Suprapubic skin (tissue), 4 donors: ENCODE measurements around the gene SORCS2. TPM values are rescaled to one million over a fixed set of nuclear protein-coding genes. Genes with fewer than 3 reads are reported as not detected.

Experiments used
- DNase-seq, 2 donors: peaks; one replicate each; pipeline ENCODE4 v3.0.0-alpha.2; 2019; ENCODE audit warnings: low spot score in 2 of 2
- H3K27ac ChIP-seq: fragments of 200-600 bp; sonication (generic); one replicate; pipeline ENCODE4 v1.5.1; 2019
- H3K27me3 ChIP-seq: fragments of 200-600 bp; sonication (generic); one replicate; pipeline ENCODE4 v1.5.1; 2019
- H3K36me3 ChIP-seq: fragments of 200-600 bp; sonication (generic); one replicate; pipeline ENCODE4 v1.5.1; 2019
- H3K4me1 ChIP-seq: fragments of 200-600 bp; sonication (generic); one replicate; pipeline ENCODE4 v1.5.1; 2019
- H3K4me3 ChIP-seq: fragments of 200-600 bp; sonication (generic); one replicate; pipeline ENCODE4 v1.5.1; 2019; ENCODE audit warnings: mild to moderate bottlenecking
- H3K9me3 ChIP-seq: fragments of 200-600 bp; sonication (generic); one replicate; pipeline ENCODE4 v1.5.1; 2019
- EP300 ChIP-seq: sonication (generic); formaldehyde crosslinking; IDR thresholded peaks from one replicate; pipeline ENCODE4 v1.6.1; 2017; ENCODE audit warnings: antibody characterized with exemption
- POLR2A ChIP-seq, 2 donors: fragments of 450-650 bp; IDR thresholded peaks; one replicate each; pipeline ENCODE4 v1.6.1; 2017; ENCODE audit warnings: antibody characterized with exemption in 2 of 2, mild to moderate bottlenecking in 2 of 2, moderate library complexity in 2 of 2
- POLR2AphosphoS5 ChIP-seq, 3 donors: sonication (generic); formaldehyde crosslinking; IDR thresholded peaks; one replicate each; pipeline ENCODE4 v1.6.1; 2017; ENCODE audit warnings: antibody characterized with exemption in 3 of 3
- WGBS: methylation state at CpG from one replicate; pipeline ENCODE4 v1.1.5; 2018; 5-methylcytosine and 5-hydroxymethylcytosine counted together
- total RNA-seq, 4 donors: library from RNA; depleted of rRNA; stranded (reverse); fragments of >200 nt; gene quantifications; one replicate each; pipeline ENCODE4 v1.1.0, GENCODE V29; 2016
- TF ChIP-seq, protein P1 (sequence below), 2 donors: fragments of 200-600 bp in 1 of 2; fragments of 450-650 bp in 1 of 2; sonication (generic) in 1 of 2; IDR thresholded peaks; one replicate each; pipeline ENCODE4 v1.5.1; 2016 to 2019; ENCODE audit warnings: antibody characterized with exemption in 2 of 2, mild to moderate bottlenecking in 1 of 2, moderate library complexity in 1 of 2

The SORCS2 gene
- total RNA-seq, 4 donors from 2014 or later = 0.94 to 4.6 (median 1.3) TPM

DNA sequence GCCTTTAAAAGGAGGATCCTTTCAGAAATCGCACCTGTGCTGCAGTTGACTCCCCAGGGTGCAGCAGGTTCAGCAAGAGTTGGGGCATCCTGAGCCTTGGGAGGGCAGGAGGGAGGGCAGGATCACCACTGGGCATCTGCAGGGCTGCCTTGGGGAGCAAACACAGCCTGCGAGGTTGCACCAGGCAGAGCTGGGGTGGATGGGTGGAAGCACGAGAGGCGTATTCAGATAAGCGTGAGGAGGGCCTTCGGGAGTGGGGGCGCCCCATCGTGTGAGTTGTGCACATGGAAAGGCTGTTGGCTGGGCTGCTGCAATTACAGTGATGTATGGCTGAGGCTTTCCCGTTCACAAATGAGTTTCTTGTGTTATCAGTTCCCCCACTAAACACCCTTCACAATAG, 186.8 kb downstream of the SORCS2 start:
- H3K27me3 ChIP-seq = peaks cover 24% of the 10 kb centered on the region
- WGBS = 77% methylated on average over 8 of the region's 9 CpGs
- no peaks in the 10 kb centered on the region for H3K36me3 ChIP-seq
- TF ChIP-seq POLR2A (IDR thresholded peaks at IDR 0.05) (no peak), POLR2AphosphoS5 (IDR thresholded peaks at IDR 0.05) (no peak), EP300 (no peak)
- TF ChIP-seq, protein P1, sequence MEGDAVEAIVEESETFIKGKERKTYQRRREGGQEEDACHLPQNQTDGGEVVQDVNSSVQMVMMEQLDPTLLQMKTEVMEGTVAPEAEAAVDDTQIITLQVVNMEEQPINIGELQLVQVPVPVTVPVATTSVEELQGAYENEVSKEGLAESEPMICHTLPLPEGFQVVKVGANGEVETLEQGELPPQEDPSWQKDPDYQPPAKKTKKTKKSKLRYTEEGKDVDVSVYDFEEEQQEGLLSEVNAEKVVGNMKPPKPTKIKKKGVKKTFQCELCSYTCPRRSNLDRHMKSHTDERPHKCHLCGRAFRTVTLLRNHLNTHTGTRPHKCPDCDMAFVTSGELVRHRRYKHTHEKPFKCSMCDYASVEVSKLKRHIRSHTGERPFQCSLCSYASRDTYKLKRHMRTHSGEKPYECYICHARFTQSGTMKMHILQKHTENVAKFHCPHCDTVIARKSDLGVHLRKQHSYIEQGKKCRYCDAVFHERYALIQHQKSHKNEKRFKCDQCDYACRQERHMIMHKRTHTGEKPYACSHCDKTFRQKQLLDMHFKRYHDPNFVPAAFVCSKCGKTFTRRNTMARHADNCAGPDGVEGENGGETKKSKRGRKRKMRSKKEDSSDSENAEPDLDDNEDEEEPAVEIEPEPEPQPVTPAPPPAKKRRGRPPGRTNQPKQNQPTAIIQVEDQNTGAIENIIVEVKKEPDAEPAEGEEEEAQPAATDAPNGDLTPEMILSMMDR (IDR thresholded peaks at IDR 0.05) = no peak
- no peak overlapping the region for H3K27ac ChIP-seq
- peaks cover 18% of the 10 kb centered on the region for H3K4me1 ChIP-seq
- no peak overlapping the region for H3K4me3 ChIP-seq
- H3K9me3 ChIP-seq = no peaks in the 10 kb centered on the region
- DNase-seq = no peak

DNA sequence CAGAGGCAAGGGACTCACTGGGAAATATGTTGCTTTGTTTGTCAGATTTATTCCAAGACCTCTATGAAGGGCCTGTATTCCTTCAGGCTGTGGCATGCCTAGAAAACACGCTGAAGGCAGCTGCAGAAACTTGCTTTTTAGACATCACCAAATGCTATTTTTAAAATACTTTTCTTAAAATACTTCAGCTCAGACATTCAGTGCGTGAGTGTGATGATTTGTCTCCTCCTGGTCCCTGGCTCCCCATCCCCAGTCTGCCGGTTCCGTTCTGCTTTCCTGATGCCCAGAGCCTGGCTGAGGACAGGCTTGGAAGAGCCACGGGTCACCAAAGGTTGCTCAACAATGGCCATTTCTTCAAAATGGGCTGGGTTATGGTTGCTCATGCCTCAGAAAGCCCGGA, 187.4 kb downstream of the SORCS2 start:
- WGBS = 52% methylated on average over 6 of the region's 6 CpGs
- H3K9me3 ChIP-seq = no peaks in the 10 kb centered on the region
- H3K27ac ChIP-seq = no peak overlapping the region
- peaks cover 24% of the 10 kb centered on the region for H3K27me3 ChIP-seq
- no peak for TF ChIP-seq EP300
- no peak for TF ChIP-seq POLR2AphosphoS5 (IDR thresholded peaks at IDR 0.05)
- TF ChIP-seq POLR2A (IDR thresholded peaks at IDR 0.05) = no peak
- TF ChIP-seq, protein P1 (IDR thresholded peaks at IDR 0.05) = no peak
- no peak overlapping the region for H3K4me3 ChIP-seq
- H3K36me3 ChIP-seq = no peaks in the 10 kb centered on the region
- H3K4me1 ChIP-seq = peaks cover 18% of the 10 kb centered on the region
- DNase-seq = no peak

DNA sequence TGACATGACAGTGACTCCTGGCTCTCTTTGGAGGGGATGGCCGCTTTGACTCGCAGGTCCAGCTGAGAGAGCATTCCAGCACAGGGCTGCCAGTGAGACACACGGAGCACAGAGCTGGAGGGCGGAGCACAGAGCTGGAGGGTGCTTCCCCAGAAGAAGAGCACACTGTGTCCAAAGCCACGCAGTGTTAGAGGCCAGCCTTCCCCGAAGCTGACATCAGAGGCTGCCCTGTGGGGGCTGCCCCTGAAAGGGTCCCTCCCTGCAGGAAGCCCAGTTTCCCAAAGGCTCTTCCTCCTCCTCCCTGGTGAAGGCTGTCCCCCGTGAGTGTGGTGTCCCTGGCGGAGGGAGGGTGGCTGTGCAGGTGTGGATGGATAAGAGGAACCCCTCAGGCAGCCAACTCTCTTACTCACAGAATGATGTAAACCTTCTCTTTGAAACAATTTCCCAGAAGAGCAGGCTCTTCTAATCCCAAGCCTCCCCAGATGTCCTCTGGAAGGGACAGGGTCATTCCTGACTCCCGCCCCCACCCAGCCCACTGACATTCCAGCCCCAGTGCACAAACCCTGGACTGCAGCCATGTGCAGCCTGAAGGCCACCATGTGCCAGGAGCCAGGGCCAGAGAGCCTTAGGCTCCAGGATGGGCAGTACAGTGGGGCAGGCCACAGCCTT, 189.0 kb downstream of the SORCS2 start:
- Histone ChIP-seq H3K4me3 (no peak overlapping the region), H3K27me3 (peaks cover 24% of the 10 kb centered on the region), H3K36me3 (no peaks in the 10 kb centered on the region), H3K4me1 (peaks cover 13% of the 10 kb centered on the region), H3K27ac (no peak overlapping the region), H3K9me3 (no peaks in the 10 kb centered on the region)
- no peak for TF ChIP-seq POLR2AphosphoS5 (IDR thresholded peaks at IDR 0.05)
- TF ChIP-seq, protein P1 (IDR thresholded peaks at IDR 0.05) = peak in 1 of 2 donors; percentile 12
- DNase-seq = peak; percentile 44 to 52
- 42% methylated on average over 3 of the region's 9 CpGs for WGBS

DNA sequence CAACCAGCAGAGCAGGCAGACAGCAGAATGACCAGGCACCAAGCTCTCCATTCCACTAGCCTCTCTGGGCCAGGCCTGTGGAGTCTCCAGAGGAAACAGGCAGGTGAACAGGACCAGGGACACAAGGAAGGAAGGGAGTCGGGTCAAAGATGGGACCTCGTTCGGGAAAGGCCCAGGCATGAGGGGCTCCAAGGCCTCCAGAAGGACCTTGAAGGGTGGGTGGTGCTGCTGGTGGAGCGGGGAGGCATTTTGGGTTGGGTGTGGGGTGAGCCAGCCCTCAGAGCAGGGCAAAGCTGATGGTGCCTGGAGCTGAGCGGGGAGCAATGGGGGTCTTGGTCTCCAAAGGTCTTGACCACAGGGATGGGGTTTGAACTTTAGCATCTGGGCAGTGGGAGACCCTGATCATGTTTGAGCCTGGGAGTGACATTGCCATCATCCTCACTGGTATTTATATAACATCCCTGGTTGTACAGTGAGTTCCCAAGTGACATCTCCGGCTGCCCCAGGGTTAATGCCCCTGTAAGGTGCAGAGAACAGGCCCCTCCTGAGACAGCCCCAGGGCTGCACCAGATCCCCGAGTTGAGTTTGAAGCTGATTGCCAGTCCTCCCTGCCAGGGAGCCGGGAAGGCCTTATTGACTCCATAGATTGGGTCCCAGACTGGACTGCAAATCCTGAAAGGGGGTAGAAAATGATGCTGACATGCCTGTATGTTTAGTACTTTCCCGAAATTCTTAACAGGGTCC, 189.7 kb downstream of the SORCS2 start:
- TF ChIP-seq, protein P1 (IDR thresholded peaks at IDR 0.05) = no peak
- TF ChIP-seq EP300 = no peak
- H3K4me3 ChIP-seq = no peak overlapping the region
- no peaks in the 10 kb centered on the region for H3K36me3 ChIP-seq
- no peak overlapping the region for H3K27ac ChIP-seq
- 91% methylated on average over 7 of the region's 9 CpGs for WGBS
- peaks cover 13% of the 10 kb centered on the region for H3K4me1 ChIP-seq
- DNase-seq = peak; percentile 46 to 67
- H3K9me3 ChIP-seq = no peaks in the 10 kb centered on the region
- H3K27me3 ChIP-seq = peaks cover 24% of the 10 kb centered on the region

DNA sequence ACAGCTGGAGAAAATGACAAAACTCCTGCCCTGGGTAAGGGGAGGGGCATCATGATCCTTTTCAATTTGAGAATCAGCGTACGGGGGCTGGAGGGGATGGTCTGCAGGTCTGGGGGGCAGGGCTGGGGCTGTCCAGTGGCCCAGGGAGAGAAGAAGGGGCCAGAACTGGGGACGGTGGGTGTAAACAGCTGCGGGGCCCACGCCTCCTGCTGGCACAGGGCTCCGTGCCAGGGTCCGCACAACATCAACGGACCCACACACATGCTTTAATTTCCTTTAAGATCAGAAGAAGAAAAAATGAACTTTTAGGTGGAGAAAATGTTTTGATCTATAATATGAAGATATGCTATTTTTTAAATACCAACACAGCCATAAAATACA, 190.3 kb downstream of the SORCS2 start:
- H3K27me3 ChIP-seq = peaks cover 24% of the 10 kb centered on the region
- H3K27ac ChIP-seq = no peak overlapping the region
- H3K9me3 ChIP-seq = no peaks in the 10 kb centered on the region
- H3K4me1 ChIP-seq = peaks cover 13% of the 10 kb centered on the region
- no peaks in the 10 kb centered on the region for H3K36me3 ChIP-seq
- H3K4me3 ChIP-seq = no peak overlapping the region
- WGBS = 60% methylated on average over 7 of the region's 8 CpGs
- TF ChIP-seq POLR2AphosphoS5 (IDR thresholded peaks at IDR 0.05) = no peak
- TF ChIP-seq EP300 = no peak
- TF ChIP-seq, protein P1 (IDR thresholded peaks at IDR 0.05) = no peak
- TF ChIP-seq POLR2A (IDR thresholded peaks at IDR 0.05) = no peak
- peak in 1 of 2 donors; percentile 24 for DNase-seq
